Measurements from ENCODE around the gene CENPV. TPM values are rescaled to one million over a fixed set of nuclear protein-coding genes. Genes with fewer than 3 reads are reported as not detected.

CENPV gene
- total RNA-seq, 1 donor from 2014 or later = 38.8 TPM

GRCh38 chr17:16339402-16339801 is 13.9 kb downstream of the CENPV start:
- peaks cover 3% of the 10 kb centered on the region for H3K36me3 ChIP-seq (ENCODE audit: insufficient read depth, low read length)
- no peaks in the 10 kb centered on the region for H4K20me1 ChIP-seq (ENCODE audit: insufficient read depth, low read length)
- H3K27ac ChIP-seq (ENCODE audit: low read depth, low read length) = no peak overlapping the region
- H3K4me1 ChIP-seq (ENCODE audit: insufficient read depth, low read length) = peaks cover 4% of the 10 kb centered on the region
- Mint-ChIP-seq H3K4me1 (ENCODE audit: low read depth, unreplicated experiment) (no peaks in the 10 kb centered on the region), H3K27ac (ENCODE audit: unreplicated experiment) (no peak overlapping the region), H3K4me3 (ENCODE audit: unreplicated experiment) (no peak overlapping the region), H3K36me3 (ENCODE audit: low read depth, unreplicated experiment) (peaks cover 8% of the 10 kb centered on the region), H3K9me3 (ENCODE audit: unreplicated experiment) (no peaks in the 10 kb centered on the region), H3K27me3 (ENCODE audit: low read depth, unreplicated experiment) (no peaks in the 10 kb centered on the region)
- no peaks in the 10 kb centered on the region for H3K27me3 ChIP-seq (ENCODE audit: insufficient read depth, low read length)
- H3K4me3 ChIP-seq (ENCODE audit: insufficient read depth, low read depth, low read length) = no peak overlapping the region
- no peaks in the 10 kb centered on the region for H3K79me2 ChIP-seq (ENCODE audit: insufficient read depth, low read length)
- TF ChIP-seq, protein P1, sequence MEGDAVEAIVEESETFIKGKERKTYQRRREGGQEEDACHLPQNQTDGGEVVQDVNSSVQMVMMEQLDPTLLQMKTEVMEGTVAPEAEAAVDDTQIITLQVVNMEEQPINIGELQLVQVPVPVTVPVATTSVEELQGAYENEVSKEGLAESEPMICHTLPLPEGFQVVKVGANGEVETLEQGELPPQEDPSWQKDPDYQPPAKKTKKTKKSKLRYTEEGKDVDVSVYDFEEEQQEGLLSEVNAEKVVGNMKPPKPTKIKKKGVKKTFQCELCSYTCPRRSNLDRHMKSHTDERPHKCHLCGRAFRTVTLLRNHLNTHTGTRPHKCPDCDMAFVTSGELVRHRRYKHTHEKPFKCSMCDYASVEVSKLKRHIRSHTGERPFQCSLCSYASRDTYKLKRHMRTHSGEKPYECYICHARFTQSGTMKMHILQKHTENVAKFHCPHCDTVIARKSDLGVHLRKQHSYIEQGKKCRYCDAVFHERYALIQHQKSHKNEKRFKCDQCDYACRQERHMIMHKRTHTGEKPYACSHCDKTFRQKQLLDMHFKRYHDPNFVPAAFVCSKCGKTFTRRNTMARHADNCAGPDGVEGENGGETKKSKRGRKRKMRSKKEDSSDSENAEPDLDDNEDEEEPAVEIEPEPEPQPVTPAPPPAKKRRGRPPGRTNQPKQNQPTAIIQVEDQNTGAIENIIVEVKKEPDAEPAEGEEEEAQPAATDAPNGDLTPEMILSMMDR (IDR thresholded peaks at IDR 0.05; ENCODE audit: insufficient read depth, low read depth, low read length) = no peak
- no peak for TF ChIP-seq EZH2 (IDR thresholded peaks at IDR 0.05; ENCODE audit: insufficient read depth, low read length)
- no peak overlapping the region for H3K4me2 ChIP-seq (ENCODE audit: low read length)
- no peaks in the 10 kb centered on the region for H3K9me3 ChIP-seq (ENCODE audit: insufficient read depth, low read depth, low read length)
- FAIRE-seq (no peak), DNase-seq (ENCODE audit: low read depth) (no peak)
- H2AFZ ChIP-seq (ENCODE audit: low read depth, low read length) = no peak overlapping the region
- no peak overlapping the region for H3K9ac ChIP-seq (ENCODE audit: low read length)

- H3K36me3 ChIP-seq (ENCODE audit: insufficient read depth, low read length) = peaks cover 3% of the 10 kb centered on the region
- H3K9me3 ChIP-seq (ENCODE audit: insufficient read depth, low read depth, low read length) = no peaks in the 10 kb centered on the region
- no peaks in the 10 kb centered on the region for H3K27me3 Mint-ChIP-seq (ENCODE audit: low read depth, unreplicated experiment)
- no peak overlapping the region for H2AFZ ChIP-seq (ENCODE audit: low read depth, low read length)
- H3K27ac Mint-ChIP-seq (ENCODE audit: unreplicated experiment) = no peak overlapping the region
- no peak overlapping the region for H3K4me3 ChIP-seq (ENCODE audit: insufficient read depth, low read depth, low read length)
- H3K79me2 ChIP-seq (ENCODE audit: insufficient read depth, low read length) = no peaks in the 10 kb centered on the region
- FAIRE-seq = no peak
- DNase-seq (ENCODE audit: low read depth) = no peak
- H3K9me3 Mint-ChIP-seq (ENCODE audit: unreplicated experiment) = no peaks in the 10 kb centered on the region
- no peaks in the 10 kb centered on the region for H3K4me1 Mint-ChIP-seq (ENCODE audit: low read depth, unreplicated experiment)
- H3K4me3 Mint-ChIP-seq (ENCODE audit: unreplicated experiment) = no peak overlapping the region
- no peaks in the 10 kb centered on the region for H3K27me3 ChIP-seq (ENCODE audit: insufficient read depth, low read length)
- no peak overlapping the region for H3K9ac ChIP-seq (ENCODE audit: low read length)
- no peak overlapping the region for H3K27ac ChIP-seq (ENCODE audit: low read depth, low read length)
- H3K36me3 Mint-ChIP-seq (ENCODE audit: low read depth, unreplicated experiment) = peaks cover 3% of the 10 kb centered on the region
- H3K4me1 ChIP-seq (ENCODE audit: insufficient read depth, low read length) = peaks cover 4% of the 10 kb centered on the region
- no peaks in the 10 kb centered on the region for H4K20me1 ChIP-seq (ENCODE audit: insufficient read depth, low read length)
- TF ChIP-seq, protein P1 (IDR thresholded peaks at IDR 0.05; ENCODE audit: insufficient read depth, low read depth, low read length) = no peak
- TF ChIP-seq EZH2 (IDR thresholded peaks at IDR 0.05; ENCODE audit: insufficient read depth, low read length) = no peak
- H3K4me2 ChIP-seq (ENCODE audit: low read length) = no peak overlapping the region
These were observed 14.9 kb downstream of the CENPV start for GRCh38 chr17:16338391-16338790.

DNA sequence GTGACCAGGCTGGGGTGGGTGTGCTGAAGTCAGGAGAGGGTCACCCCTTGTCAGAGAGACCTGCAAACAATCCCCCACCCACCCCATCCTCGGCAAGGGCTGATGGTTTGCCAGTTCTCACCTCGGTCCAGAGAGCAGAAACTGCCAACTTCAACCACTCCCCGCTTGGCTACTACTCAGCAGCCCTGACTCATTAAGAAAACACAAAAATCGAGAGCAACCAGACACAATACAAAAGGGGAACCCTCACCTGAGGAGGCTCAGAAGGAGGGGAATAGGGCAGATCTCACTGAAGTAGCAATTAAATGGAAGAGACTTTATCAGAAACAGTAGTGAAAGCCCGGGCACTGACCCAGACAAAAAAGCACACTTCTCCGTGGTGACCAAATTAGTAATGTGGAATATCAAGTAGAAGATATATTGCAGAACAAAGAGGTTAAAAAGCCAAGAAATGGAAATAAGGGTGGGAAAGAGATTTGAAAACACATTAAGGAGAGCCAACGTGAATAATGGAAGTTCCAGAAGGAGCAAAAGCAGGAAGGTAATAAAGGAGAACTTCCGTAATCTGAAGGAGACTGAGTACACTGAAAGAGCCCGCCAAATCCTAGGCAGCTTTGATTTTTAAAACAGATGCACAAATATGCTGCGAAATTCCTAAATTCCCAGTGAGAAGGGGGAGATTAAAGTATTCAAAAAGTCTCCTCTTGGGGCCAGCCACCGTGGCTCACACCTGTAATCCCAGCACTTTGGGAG is 23.6 kb downstream of the CENPV start:
- no peak for FAIRE-seq
- no peak overlapping the region for H3K4me3 Mint-ChIP-seq (ENCODE audit: unreplicated experiment)
- no peak overlapping the region for H3K4me3 ChIP-seq (ENCODE audit: insufficient read depth, low read depth, low read length)

More for the DNA sequence above, 23.6 kb downstream of the CENPV start:
- H3K4me2 ChIP-seq (ENCODE audit: low read length) = peak overlapping the region; percentile 66
- H3K4me1 Mint-ChIP-seq (ENCODE audit: low read depth, unreplicated experiment) = peaks cover 9% of the 10 kb centered on the region
- H3K27ac Mint-ChIP-seq (ENCODE audit: unreplicated experiment) = peak overlapping the region; percentile 76
- H3K36me3 Mint-ChIP-seq (ENCODE audit: low read depth, unreplicated experiment) = peaks cover 10% of the 10 kb centered on the region
- no peak overlapping the region for H3K9ac ChIP-seq (ENCODE audit: low read length)
- H3K27me3 Mint-ChIP-seq (ENCODE audit: low read depth, unreplicated experiment) = no peaks in the 10 kb centered on the region
- no peaks in the 10 kb centered on the region for H3K79me2 ChIP-seq (ENCODE audit: insufficient read depth, low read length)
- no peaks in the 10 kb centered on the region for H4K20me1 ChIP-seq (ENCODE audit: insufficient read depth, low read length)
- peaks cover 12% of the 10 kb centered on the region for H3K4me1 ChIP-seq (ENCODE audit: insufficient read depth, low read length)
- H3K36me3 ChIP-seq (ENCODE audit: insufficient read depth, low read length) = peaks cover 15% of the 10 kb centered on the region
- no peak overlapping the region for H3K27ac ChIP-seq (ENCODE audit: low read depth, low read length)
- H3K27me3 ChIP-seq (ENCODE audit: insufficient read depth, low read length) = no peaks in the 10 kb centered on the region
- no peak overlapping the region for H2AFZ ChIP-seq (ENCODE audit: low read depth, low read length)
- peak; percentile 59 for DNase-seq (ENCODE audit: low read depth)
- TF ChIP-seq, protein P1 (IDR thresholded peaks at IDR 0.05; ENCODE audit: insufficient read depth, low read depth, low read length) = no peak
- no peak for TF ChIP-seq EZH2 (IDR thresholded peaks at IDR 0.05; ENCODE audit: insufficient read depth, low read length)
- no peaks in the 10 kb centered on the region for H3K9me3 Mint-ChIP-seq (ENCODE audit: unreplicated experiment)
- H3K9me3 ChIP-seq (ENCODE audit: insufficient read depth, low read depth, low read length) = no peaks in the 10 kb centered on the region
